A172 (cell line): Measurements from ENCODE around the gene PTS. TPM values are rescaled to one million over a fixed set of nuclear protein-coding genes. Genes with fewer than 3 reads are reported as not detected.

ENCODE experiments used
- DNase-seq: peaks from one replicate; pipeline ENCODE4 v3.0.0-alpha.2; 2015; ENCODE audit warnings: low spot score
- total RNA-seq: library from RNA; depleted of rRNA; stranded (reverse); fragments of >200 nt; shearing (Covaris generic); gene quantifications from 2 replicates; pipeline ENCODE4 v1.2.3, GENCODE V29; 2014

Gene PTS
- total RNA-seq, 1 experiment from 2014 or later, result 51.8 TPM

- no peak for DNase-seq
These were observed 4.9 kb upstream of the PTS start for GRCh38 chr11:112221274-112221835.

GRCh38 chr11:112222303-112222702, 3.9 kb upstream of the PTS start:
- DNase-seq, result no peak

- DNase-seq, result no peak
These were observed 3.1 kb upstream of the PTS start for GRCh38 chr11:112223121-112223520.

- DNase-seq, result no peak
These were observed 2.3 kb upstream of the PTS start for GRCh38 chr11:112223754-112224532.

GRCh38 chr11:112225753-112226061, 521 bp upstream of the PTS start:
- no peak for DNase-seq

GRCh38 chr11:112226831-112227401, 688 bp downstream of the PTS start:
- peak; percentile 11 for DNase-seq

- no peak for DNase-seq
These were observed 1.2 kb downstream of the PTS start for GRCh38 chr11:112227471-112227870.

GRCh38 chr11:112228706-112229105, 2.5 kb downstream of the PTS start:
- no peak for DNase-seq

- no peak for DNase-seq
These were observed 2.9 kb downstream of the PTS start for GRCh38 chr11:112229159-112229558.

GRCh38 chr11:112229746-112230433, 3.7 kb downstream of the PTS start:
- no peak for DNase-seq

- no peak for DNase-seq
These were observed 5.7 kb downstream of the PTS start for GRCh38 chr11:112231952-112232351.

GRCh38 chr11:112235750-112236390, 9.6 kb downstream of the PTS start:
- no peak for DNase-seq

- no peak for DNase-seq
These were observed 11.2 kb downstream of the PTS start for GRCh38 chr11:112237451-112237850.

GRCh38 chr11:112238041-112238440, 11.8 kb downstream of the PTS start:
- no peak for DNase-seq

GRCh38 chr11:112241486-112241885, 15.3 kb downstream of the PTS start:
- DNase-seq, result peak; percentile 35

- DNase-seq, result no peak
These were observed 21.0 kb downstream of the PTS start for GRCh38 chr11:112247201-112247600.

- peak; percentile 10 for DNase-seq
These were observed 22.0 kb downstream of the PTS start for GRCh38 chr11:112248201-112248600.

GRCh38 chr11:112249871-112250610, 23.8 kb downstream of the PTS start:
- no peak for DNase-seq

GRCh38 chr11:112253605-112254242, 27.5 kb downstream of the PTS start:
- DNase-seq, result no peak

- DNase-seq, result peak; percentile 16
These were observed 29.0 kb downstream of the PTS start for GRCh38 chr11:112255067-112255720.

- no peak for DNase-seq
These were observed 34.3 kb downstream of the PTS start, which contains the start of gene PLET1 for GRCh38 chr11:112260490-112260889. Gene PLET1, minus strand, starts transcription at chr11:112260860. Its CDS starts 271 bp downstream, at chr11:112260589.
